ENCODE results near the gene HNRNPM. TPM values are rescaled to one million over a fixed set of nuclear protein-coding genes. Genes with fewer than 3 reads are reported as not detected.

The HNRNPM gene
- total and polyA plus RNA-seq, 2 experiments from 2014 or later = 69.3 to 159 TPM

DNA sequence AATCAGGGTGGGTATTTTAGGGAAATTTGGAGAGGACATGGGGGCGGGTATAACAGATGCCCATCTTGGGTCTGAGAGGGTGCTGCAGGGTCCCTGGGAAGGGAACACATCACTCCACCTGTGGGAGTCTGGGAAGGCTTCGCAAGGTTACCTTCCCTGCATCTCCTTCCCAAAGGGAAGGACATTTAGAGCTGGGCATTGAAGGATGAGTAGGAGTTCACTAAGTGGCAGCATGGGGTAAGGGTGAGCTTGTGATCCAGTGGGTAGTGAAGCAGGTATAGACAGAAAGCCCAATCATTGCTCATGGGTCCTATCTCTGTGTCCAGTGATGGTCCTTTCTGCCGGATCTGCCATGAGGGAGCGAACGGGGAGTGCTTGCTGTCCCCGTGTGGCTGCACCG is 18.5 kb upstream of the HNRNPM start:
- Histone ChIP-seq H3K9me3 (ENCODE audit: low read depth) (no peaks in the 10 kb centered on the region), H2AFZ (no peak overlapping the region), H3K4me2 (no peak overlapping the region), H3K79me2 (no peaks in the 10 kb centered on the region), H3K4me3 (no peak overlapping the region), H4K20me1 (ENCODE audit: insufficient read depth, poor library complexity, severe bottlenecking) (no peaks in the 10 kb centered on the region), H3K9me2 (replicated peaks; ENCODE audit: insufficient read depth) (no peaks in the 10 kb centered on the region), H3K36me3 (replicated peaks; ENCODE audit: insufficient read depth, low read depth) (no peaks in the 10 kb centered on the region), H3K4me1 (ENCODE audit: insufficient read depth) (peaks cover 7% of the 10 kb centered on the region), H3K27ac (no peak overlapping the region), H3K27me3 (no peaks in the 10 kb centered on the region)
- TF ChIP-seq, protein P1, sequence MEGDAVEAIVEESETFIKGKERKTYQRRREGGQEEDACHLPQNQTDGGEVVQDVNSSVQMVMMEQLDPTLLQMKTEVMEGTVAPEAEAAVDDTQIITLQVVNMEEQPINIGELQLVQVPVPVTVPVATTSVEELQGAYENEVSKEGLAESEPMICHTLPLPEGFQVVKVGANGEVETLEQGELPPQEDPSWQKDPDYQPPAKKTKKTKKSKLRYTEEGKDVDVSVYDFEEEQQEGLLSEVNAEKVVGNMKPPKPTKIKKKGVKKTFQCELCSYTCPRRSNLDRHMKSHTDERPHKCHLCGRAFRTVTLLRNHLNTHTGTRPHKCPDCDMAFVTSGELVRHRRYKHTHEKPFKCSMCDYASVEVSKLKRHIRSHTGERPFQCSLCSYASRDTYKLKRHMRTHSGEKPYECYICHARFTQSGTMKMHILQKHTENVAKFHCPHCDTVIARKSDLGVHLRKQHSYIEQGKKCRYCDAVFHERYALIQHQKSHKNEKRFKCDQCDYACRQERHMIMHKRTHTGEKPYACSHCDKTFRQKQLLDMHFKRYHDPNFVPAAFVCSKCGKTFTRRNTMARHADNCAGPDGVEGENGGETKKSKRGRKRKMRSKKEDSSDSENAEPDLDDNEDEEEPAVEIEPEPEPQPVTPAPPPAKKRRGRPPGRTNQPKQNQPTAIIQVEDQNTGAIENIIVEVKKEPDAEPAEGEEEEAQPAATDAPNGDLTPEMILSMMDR (IDR thresholded peaks at IDR 0.05; ENCODE audit: poor library complexity) = no peak
- TF ChIP-seq EZH2 (IDR thresholded peaks at IDR 0.05; ENCODE audit: borderline replicate concordance) (no peak), EZH2phosphoT487 (IDR thresholded peaks at IDR 0.05; ENCODE audit: low read depth, severe bottlenecking, unreplicated experiment) (no peak)
- no peak for DNase-seq (ENCODE audit: low spot score)
- WGBS (ENCODE audit: low lambda C conversion rate, missing lambda C conversion rate) = 90% methylated on average over 7 of the region's 7 CpGs

DNA sequence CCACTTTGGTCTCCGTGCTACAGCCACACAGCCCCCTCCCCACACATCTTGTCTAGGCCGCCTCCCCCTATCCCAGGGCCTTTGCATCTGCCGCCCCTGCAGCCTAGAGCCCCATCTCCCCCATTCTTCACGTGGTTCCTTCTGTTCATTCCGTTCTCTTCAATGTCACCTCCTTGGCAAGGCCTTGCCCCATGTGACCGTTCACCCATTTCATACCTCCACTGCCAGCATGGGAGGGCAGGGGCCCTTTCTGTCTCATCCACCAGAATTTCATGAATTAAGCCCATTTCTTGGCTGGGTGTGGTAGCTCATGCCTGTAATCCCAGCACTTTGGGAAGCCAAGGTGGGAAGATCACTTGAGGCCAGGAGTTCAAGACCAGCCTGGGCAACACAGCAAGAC is 15.7 kb upstream of the HNRNPM start:
- Histone ChIP-seq H3K9me2 (replicated peaks; ENCODE audit: insufficient read depth) (no peaks in the 10 kb centered on the region), H4K20me1 (ENCODE audit: insufficient read depth, poor library complexity, severe bottlenecking) (no peaks in the 10 kb centered on the region), H3K36me3 (replicated peaks; ENCODE audit: insufficient read depth, low read depth) (no peaks in the 10 kb centered on the region), H2AFZ (no peak overlapping the region), H3K4me3 (no peak overlapping the region), H3K79me2 (no peaks in the 10 kb centered on the region), H3K27ac (no peak overlapping the region), H3K9me3 (ENCODE audit: low read depth) (no peaks in the 10 kb centered on the region), H3K4me1 (ENCODE audit: insufficient read depth) (no peaks in the 10 kb centered on the region), H3K4me2 (no peak overlapping the region), H3K27me3 (no peaks in the 10 kb centered on the region)
- TF ChIP-seq EZH2 (IDR thresholded peaks at IDR 0.05; ENCODE audit: borderline replicate concordance) (no peak), EZH2phosphoT487 (IDR thresholded peaks at IDR 0.05; ENCODE audit: low read depth, severe bottlenecking, unreplicated experiment) (no peak)
- TF ChIP-seq, protein P1 (IDR thresholded peaks at IDR 0.05; ENCODE audit: poor library complexity) = no peak
- 91% methylated on average over 6 of the region's 6 CpGs for WGBS (ENCODE audit: low lambda C conversion rate, missing lambda C conversion rate)
- no peak for DNase-seq (ENCODE audit: low spot score)

DNA sequence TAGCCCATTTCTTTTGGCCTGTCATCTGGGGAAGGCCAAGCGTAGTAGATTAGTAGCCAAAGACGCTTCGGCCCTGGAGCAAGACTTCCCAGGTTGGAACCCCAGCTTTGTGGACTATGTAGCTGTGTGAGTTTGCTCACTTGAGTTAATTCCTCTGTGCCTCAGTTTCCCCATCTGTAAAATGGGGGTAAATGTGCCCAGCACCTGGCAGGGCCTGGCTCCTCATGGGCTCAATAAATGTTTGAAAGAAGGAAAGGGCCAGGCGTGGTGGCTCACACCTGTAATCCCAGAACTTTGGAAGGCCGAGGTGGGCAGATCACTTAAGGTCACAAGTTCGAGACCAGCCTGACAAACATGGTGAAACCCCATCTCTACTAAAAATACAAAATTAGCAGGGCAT is 14.9 kb upstream of the HNRNPM start:
- Histone ChIP-seq H3K9me3 (ENCODE audit: low read depth) (no peaks in the 10 kb centered on the region), H2AFZ (no peak overlapping the region), H3K9me2 (replicated peaks; ENCODE audit: insufficient read depth) (no peaks in the 10 kb centered on the region), H3K4me1 (ENCODE audit: insufficient read depth) (no peaks in the 10 kb centered on the region), H3K27ac (no peak overlapping the region), H3K79me2 (no peaks in the 10 kb centered on the region), H3K4me2 (no peak overlapping the region), H4K20me1 (ENCODE audit: insufficient read depth, poor library complexity, severe bottlenecking) (no peaks in the 10 kb centered on the region), H3K27me3 (no peaks in the 10 kb centered on the region), H3K4me3 (no peak overlapping the region), H3K36me3 (replicated peaks; ENCODE audit: insufficient read depth, low read depth) (no peaks in the 10 kb centered on the region)
- TF ChIP-seq EZH2 (IDR thresholded peaks at IDR 0.05; ENCODE audit: borderline replicate concordance) = no peak
- TF ChIP-seq, protein P1 (IDR thresholded peaks at IDR 0.05; ENCODE audit: poor library complexity) = no peak
- TF ChIP-seq EZH2phosphoT487 (IDR thresholded peaks at IDR 0.05; ENCODE audit: low read depth, severe bottlenecking, unreplicated experiment) = no peak
- 95% methylated on average over 6 of the region's 6 CpGs for WGBS (ENCODE audit: low lambda C conversion rate, missing lambda C conversion rate)
- no peak for DNase-seq (ENCODE audit: low spot score)

DNA sequence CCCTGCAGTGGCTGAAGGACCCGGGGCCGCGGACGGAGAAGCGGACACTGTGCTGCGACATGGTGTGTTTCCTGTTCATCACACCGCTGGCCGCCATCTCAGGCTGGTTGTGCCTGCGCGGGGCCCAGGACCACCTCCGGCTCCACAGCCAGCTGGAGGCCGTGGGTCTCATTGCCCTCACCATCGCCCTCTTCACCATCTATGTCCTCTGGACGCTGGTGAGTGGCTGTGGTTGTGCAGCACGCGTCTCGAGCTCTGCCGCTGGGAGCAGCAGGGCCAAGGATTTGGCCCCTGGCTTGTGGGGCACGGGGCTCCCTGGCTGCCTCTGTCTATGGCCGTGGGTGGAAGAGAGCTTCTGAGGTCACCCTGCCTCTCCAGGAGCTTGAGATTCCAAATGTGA is 14.1 kb upstream of the HNRNPM start:
- H3K79me2 ChIP-seq = no peaks in the 10 kb centered on the region
- no peak overlapping the region for H3K4me2 ChIP-seq
- WGBS (ENCODE audit: low lambda C conversion rate, missing lambda C conversion rate) = 95% methylated on average over 19 of the region's 20 CpGs
- no peak for DNase-seq (ENCODE audit: low spot score)
- TF ChIP-seq EZH2phosphoT487 (IDR thresholded peaks at IDR 0.05; ENCODE audit: low read depth, severe bottlenecking, unreplicated experiment) = no peak
- TF ChIP-seq, protein P1 (IDR thresholded peaks at IDR 0.05; ENCODE audit: poor library complexity) = no peak
- TF ChIP-seq EZH2 (IDR thresholded peaks at IDR 0.05; ENCODE audit: borderline replicate concordance) = no peak
- no peak overlapping the region for H2AFZ ChIP-seq
- no peak overlapping the region for H3K27ac ChIP-seq
- no peaks in the 10 kb centered on the region for H3K9me2 ChIP-seq (replicated peaks; ENCODE audit: insufficient read depth)
- no peaks in the 10 kb centered on the region for H3K27me3 ChIP-seq
- no peaks in the 10 kb centered on the region for H3K36me3 ChIP-seq (replicated peaks; ENCODE audit: insufficient read depth, low read depth)
- H3K9me3 ChIP-seq (ENCODE audit: low read depth) = no peaks in the 10 kb centered on the region
- H3K4me3 ChIP-seq = no peak overlapping the region
- no peaks in the 10 kb centered on the region for H4K20me1 ChIP-seq (ENCODE audit: insufficient read depth, poor library complexity, severe bottlenecking)
- H3K4me1 ChIP-seq (ENCODE audit: insufficient read depth) = no peaks in the 10 kb centered on the region

Measured in hepatocyte (in vitro differentiated cells).